IPS-18c (cell line): Measurements from ENCODE around the gene CDH1.

Source experiments
- H3K4me3 ChIP-seq: 2 replicates; pipeline ENCODE4 v1.7.0; 2013; ENCODE audit warnings: low read depth, mild to moderate bottlenecking, low read length, moderate library complexity; ENCODE audit not compliant: insufficient read depth
- H3K9me3 ChIP-seq: one replicate; pipeline ENCODE4 v1.6.1; 2013; ENCODE audit warnings: mild to moderate bottlenecking, low read length, moderate library complexity; ENCODE audit not compliant: control insufficient read depth, insufficient read depth

Gene CDH1

GRCh38 chr16:68722119-68723024 is 14.7 kb upstream of the CDH1 start:
- no peaks in the 10 kb centered on the region for H3K9me3 ChIP-seq
- H3K4me3 ChIP-seq, result no peak overlapping the region

DNA sequence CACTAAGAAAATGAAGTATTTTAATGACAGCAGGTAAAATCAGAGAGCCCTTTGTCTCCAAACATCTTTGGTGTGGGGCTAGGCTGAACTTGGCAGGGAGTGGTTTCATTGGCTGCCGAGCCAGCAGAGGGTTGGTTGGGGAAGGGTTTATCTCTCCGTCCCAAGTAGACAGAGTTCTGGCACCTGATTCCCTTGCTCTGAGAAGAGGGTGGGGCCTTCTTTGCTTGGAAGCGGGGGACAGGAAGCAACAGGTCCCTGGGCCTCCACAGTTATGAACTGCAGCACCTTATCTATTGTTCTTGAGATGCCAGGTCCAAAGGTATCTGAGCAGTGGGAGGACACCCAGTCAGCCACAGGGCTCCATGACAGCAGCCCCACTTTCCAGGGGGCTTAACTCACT is 12.3 kb upstream of the CDH1 start:
- no peaks in the 10 kb centered on the region for H3K9me3 ChIP-seq
- H3K4me3 ChIP-seq, result no peak overlapping the region

DNA sequence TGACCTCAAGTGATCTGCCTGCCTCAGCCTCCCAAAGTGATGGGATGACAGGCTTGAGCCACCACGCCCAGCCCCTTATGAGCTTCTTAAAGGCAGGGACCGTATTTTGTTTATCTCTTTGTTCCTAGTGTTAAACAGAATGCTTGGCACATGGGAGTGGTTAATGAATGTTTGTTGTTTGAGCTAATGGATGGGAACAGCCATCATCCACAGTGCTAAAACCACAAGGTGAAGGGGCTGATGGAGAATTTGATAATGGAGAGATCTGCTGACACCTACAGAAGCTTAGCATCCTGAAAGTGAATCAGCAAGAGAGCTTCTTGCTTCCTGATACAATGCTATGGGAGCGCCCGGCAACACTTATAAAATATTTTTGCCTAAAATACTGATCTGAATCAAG is 8.6 kb upstream of the CDH1 start:
- Histone ChIP-seq H3K9me3 (no peaks in the 10 kb centered on the region), H3K4me3 (no peak overlapping the region)

DNA sequence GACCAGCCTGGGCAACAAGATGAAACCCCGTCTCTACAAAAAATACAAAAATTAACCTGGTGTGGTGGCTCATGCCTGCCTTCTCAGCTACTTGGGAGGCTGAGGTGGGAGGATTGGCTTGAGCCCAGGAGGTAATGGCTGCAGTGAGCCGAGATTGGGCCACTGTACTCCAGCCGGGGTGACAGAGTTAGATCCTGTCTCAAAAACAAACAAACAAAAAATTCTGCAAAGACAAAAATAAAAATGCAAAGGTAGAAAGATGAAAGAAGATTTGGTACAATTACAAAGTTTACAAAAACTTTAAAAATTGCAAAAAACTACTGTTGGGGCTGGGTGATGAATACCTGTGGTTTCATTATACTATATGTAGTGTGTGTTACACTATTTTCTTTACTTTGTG is 5.5 kb upstream of the CDH1 start:
- no peak overlapping the region for H3K4me3 ChIP-seq
- H3K9me3 ChIP-seq, result no peaks in the 10 kb centered on the region

DNA sequence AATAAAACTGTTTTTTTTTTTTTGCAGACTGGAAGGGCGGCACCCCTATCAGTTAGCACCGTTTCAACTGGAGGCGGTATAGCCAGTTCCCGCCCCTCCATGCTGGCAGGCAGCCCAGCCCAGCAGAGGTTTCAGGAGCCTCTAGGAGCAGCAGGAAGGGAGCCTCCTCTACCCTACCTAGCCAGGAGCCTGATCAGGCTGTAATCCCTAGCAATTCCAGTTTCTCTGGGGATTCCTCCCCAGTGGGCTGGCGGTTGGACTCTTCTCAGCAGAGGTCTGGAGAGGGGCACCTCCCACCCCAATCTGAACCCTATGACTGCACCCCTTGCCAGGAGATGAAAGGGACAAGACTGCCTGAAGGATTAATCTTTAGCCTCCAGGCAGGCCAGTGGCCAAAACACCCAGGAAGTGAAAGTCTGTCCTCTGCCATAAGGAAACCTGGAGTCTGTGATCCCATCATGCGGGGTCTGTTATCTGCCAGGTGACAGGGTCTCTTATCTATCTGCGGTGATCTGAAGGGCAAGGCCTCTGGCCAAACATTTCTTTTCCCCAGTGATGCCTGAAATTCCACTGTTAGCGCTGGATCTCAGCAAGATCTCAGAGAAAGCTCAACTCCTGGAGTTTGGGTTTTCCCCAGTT is 4.9 kb upstream of the CDH1 start:
- Histone ChIP-seq H3K9me3 (no peaks in the 10 kb centered on the region), H3K4me3 (no peak overlapping the region)

DNA sequence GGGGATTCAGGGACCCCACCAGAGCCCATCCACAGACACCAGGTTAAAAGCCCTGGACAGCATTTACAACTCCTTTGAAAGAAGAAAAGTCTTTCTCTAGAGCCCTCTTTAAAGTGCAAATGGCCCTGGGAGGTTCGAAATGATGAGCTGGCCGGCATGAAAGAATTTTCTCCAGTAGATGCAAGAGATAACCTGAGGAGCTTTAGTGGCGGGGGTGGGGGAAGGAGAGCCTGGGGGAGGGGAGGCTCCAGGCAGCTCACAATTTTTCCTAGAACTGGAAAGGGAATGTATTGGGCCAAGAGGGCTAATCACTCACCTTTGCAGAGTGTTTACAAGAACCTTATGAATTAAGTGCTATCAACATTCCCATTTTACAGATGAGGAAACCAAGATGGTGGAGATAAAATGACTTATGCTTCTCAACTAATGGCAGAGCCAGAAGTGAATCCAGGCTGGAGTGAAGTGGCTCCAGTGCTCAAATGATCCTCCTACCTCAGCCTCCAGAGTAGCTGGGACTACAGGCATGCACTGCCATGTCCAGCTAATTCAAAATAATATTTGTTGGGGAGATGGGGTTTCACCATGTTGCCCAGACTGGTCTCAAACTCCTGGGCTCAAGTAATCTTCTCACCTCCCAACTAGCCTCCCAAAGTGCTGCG is 4.2 kb upstream of the CDH1 start:
- no peaks in the 10 kb centered on the region for H3K9me3 ChIP-seq
- H3K4me3 ChIP-seq, result no peak overlapping the region; the same call in 1 of the 2 replicates

DNA sequence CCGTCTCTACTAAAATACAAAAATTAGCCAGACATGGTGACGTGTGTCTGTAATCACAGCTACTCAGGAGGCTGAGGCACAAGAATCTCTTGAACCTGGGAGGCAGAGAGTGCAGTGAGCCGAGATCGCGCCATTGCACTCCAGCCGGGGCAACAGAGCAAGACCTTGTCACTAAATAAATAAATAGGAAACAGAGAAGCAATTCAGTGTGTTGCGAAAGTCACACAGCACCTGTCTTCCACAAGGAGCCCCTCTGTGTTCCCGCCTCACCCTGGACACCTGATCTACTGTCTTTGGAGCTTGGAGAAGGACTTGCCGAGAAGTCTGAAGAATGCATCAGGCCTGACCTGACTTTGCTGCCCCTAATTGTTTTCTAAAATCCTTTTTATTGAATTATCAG is 3.5 kb upstream of the CDH1 start:
- H3K9me3 ChIP-seq, result no peaks in the 10 kb centered on the region
- H3K4me3 ChIP-seq, result no peak overlapping the region

DNA sequence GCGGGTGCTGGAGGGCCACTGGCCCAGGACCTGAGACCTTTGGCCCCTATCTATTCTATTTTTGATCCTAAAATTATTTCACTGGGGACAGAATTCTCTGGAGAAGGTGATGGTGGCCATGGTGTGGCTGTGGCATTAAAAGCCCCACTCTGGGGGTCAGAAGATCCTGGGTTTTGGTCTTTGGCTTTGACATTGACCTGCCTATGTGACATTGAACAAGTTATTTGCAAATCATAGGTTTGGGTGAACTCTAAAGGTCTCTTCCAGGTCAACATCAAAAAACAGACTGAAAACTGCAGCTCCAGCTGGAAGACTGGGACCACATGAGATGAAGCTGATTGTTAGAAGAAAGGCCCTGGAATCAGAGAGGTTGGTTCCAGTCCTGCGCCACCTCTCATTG is 2.3 kb upstream of the CDH1 start:
- Histone ChIP-seq H3K4me3 (no peak overlapping the region), H3K9me3 (no peaks in the 10 kb centered on the region)

DNA sequence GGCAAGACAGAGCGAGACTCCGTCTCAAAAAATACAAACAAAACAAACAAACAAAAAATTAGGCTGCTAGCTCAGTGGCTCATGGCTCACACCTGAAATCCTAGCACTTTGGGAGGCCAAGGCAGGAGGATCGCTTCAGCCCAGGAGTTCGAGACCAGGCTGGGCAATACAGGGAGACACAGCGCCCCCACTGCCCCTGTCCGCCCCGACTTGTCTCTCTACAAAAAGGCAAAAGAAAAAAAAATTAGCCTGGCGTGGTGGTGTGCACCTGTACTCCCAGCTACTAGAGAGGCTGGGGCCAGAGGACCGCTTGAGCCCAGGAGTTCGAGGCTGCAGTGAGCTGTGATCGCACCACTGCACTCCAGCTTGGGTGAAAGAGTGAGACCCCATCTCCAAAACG is 531 bp upstream of the CDH1 start:
- H3K9me3 ChIP-seq, result no peaks in the 10 kb centered on the region
- H3K4me3 ChIP-seq, result no peak overlapping the region

DNA sequence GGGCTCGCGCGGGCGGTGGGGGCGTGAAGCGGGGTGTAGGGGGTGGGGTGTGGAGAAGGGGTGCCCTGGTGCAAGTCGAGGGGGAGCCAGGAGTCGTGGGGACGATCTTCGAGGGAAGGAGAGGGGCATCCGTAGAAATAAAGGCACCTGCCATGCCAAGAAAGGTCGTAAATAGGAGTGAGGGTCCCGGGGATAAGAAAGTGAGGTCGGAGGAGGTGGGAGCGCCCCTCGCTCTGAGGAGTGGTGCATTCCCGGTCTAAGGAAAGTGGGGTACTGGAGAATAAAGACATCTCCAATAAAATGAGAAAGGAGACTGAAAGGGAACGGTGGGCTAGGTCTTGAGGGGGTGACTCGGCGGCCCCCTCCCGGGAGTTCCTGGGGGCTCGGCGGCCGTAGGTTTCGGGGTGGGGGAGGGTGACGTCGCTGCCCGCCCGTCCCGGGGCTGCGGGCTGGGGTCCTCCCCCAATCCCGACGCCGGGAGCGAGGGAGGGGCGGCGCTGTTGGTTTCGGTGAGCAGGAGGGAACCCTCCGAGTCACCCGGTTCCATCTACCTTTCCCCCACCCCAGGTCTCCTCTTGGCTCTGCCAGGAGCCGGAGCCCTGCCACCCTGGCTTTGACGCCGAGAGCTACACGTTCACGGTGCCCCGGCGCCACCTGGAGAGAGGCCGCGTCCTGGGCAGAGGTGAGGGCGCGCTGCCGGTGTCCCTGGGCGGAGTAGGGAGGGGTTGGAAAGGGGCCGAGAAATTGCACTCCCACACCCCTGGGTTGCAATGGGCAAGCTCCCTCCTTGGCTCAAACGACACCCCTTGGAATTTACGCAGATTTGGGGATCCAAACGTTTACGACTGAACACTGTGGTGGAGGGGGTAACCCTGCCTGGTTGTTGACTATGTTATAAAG is 888 bp downstream of the CDH1 start:
- no peaks in the 10 kb centered on the region for H3K9me3 ChIP-seq
- H3K4me3 ChIP-seq, result peak overlapping the region; percentile 84

DNA sequence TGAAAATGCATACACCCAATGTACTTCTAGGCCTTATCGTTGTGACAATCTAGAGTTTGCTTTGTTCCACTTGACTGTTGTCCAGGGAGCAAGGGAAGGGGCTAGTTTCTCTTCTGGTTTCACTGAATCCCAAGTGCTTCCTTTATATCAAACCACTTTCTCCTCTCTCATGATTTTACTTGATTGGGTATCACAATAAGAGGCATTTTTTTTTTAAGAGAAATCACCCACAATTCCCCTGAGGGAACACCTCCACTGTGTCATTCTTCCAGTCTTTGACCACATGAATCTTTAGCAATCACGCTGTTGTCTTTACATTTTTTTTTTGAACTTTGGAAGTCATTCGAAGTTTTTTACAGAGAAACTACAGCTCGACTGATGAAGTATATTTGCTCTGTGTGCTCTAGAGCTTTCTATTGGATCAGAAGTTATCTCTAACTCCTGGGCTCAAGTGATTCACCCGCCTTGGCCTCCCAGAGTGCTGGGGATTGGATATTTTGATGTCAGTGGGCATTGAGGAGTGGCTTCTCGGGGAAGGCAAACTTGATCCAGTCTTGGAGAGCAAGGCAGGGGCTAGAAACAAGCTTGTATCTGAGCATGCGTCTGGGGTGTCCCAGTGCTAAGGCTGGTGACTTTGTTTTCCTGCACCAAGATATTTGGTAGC is 3.0 kb downstream of the CDH1 start:
- Histone ChIP-seq H3K4me3 (no peak overlapping the region), H3K9me3 (no peaks in the 10 kb centered on the region)

GRCh38 chr16:68740628-68741346 is 3.7 kb downstream of the CDH1 start:
- Histone ChIP-seq H3K9me3 (no peaks in the 10 kb centered on the region), H3K4me3 (no peak overlapping the region)

DNA sequence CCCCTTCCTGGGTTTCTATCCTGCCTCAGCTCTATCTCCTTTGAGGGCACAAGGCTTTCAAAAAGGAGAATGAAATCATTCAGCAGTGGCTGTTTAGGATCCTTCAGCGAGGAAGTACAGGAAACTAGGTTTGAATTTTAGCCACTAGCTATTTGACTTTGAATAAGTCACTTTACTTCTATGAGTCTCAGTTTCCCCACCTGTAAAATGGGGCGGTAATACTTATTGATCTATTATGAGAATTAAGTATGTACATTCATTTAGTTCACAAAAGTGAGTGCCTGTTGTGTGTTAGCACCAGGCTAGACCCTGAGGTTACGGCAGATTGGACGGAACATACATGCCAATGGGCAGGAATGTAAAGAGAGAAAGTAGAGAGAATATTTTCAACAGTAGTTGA is 6.6 kb downstream of the CDH1 start:
- Histone ChIP-seq H3K9me3 (no peaks in the 10 kb centered on the region), H3K4me3 (no peak overlapping the region)

GRCh38 chr16:68744744-68745280 is 7.7 kb downstream of the CDH1 start:
- Histone ChIP-seq H3K9me3 (no peaks in the 10 kb centered on the region), H3K4me3 (peak overlapping the region; percentile 21; the same call in 1 of the 2 replicates)

- Histone ChIP-seq H3K4me3 (no peak overlapping the region), H3K9me3 (no peaks in the 10 kb centered on the region)
These were observed 9.9 kb downstream of the CDH1 start for GRCh38 chr16:68746951-68747350.

- H3K4me3 ChIP-seq, result no peak overlapping the region
- H3K9me3 ChIP-seq, result no peaks in the 10 kb centered on the region
These were observed 12.3 kb downstream of the CDH1 start for GRCh38 chr16:68749432-68749831.
